ENCODE data around the gene ODR4. TPM values are rescaled to one million over a fixed set of nuclear protein-coding genes. Genes with fewer than 3 reads are reported as not detected.

The ODR4 gene
- total RNA-seq, 2 donors from 2014 or later, result 30.1 to 31.6 TPM

GRCh38 chr1:186440584-186440983, 64.9 kb downstream of the ODR4 start:
- Histone ChIP-seq H3K4me1 (replicated peaks) (no peaks in the 10 kb centered on the region), H3K9me3 (no peaks in the 10 kb centered on the region), H3K27me3 (replicated peaks; ENCODE audit: insufficient read depth) (no peaks in the 10 kb centered on the region), H3K4me3 (no peak overlapping the region), H3K27ac (no peak overlapping the region), H3K36me3 (no peaks in the 10 kb centered on the region)
- no peak for TF ChIP-seq CTCF (IDR thresholded peaks at IDR 0.05)
- TF ChIP-seq POLR2A (IDR thresholded peaks at IDR 0.05), result no peak
- TF ChIP-seq POLR2AphosphoS5 (IDR thresholded peaks at IDR 0.05), result no peak
- WGBS, result 29% methylated on average over 3 of the region's 3 CpGs
- intact Hi-C loops (cut with DNase I), result no loop called here
- DNase-seq (ENCODE audit: low spot score), result no peak

GRCh38 chr1:186442651-186443375, 67.2 kb downstream of the ODR4 start:
- Histone ChIP-seq H3K4me1 (replicated peaks) (no peaks in the 10 kb centered on the region), H3K27ac (no peak overlapping the region), H3K9me3 (no peaks in the 10 kb centered on the region), H3K36me3 (no peaks in the 10 kb centered on the region), H3K4me3 (no peak overlapping the region), H3K27me3 (replicated peaks; ENCODE audit: insufficient read depth) (no peaks in the 10 kb centered on the region)
- DNase-seq (ENCODE audit: low spot score), result no peak
- intact Hi-C loops (cut with DNase I), result no loop called here
- TF ChIP-seq POLR2AphosphoS5 (IDR thresholded peaks at IDR 0.05) (no peak), POLR2A (IDR thresholded peaks at IDR 0.05) (no peak), CTCF (IDR thresholded peaks at IDR 0.05) (no peak)
- 3% methylated on average over 1 of the region's 1 CpG for WGBS

- WGBS, result 94% methylated on average over 2 of the region's 2 CpGs
Measured at GRCh38 chr1:186443638-186444037, 68.0 kb downstream of the ODR4 start.

GRCh38 chr1:186446152-186446551, 70.5 kb downstream of the ODR4 start:
- TF ChIP-seq POLR2A (IDR thresholded peaks at IDR 0.05) (no peak), POLR2AphosphoS5 (IDR thresholded peaks at IDR 0.05) (no peak), CTCF (IDR thresholded peaks at IDR 0.05) (no peak)
- H3K27ac ChIP-seq, result no peak overlapping the region
- H3K4me1 ChIP-seq (replicated peaks), result no peaks in the 10 kb centered on the region
- DNase-seq (ENCODE audit: low spot score), result no peak
- 78% methylated on average over 4 of the region's 4 CpGs for WGBS
- no peak overlapping the region for H3K4me3 ChIP-seq
- H3K36me3 ChIP-seq, result no peaks in the 10 kb centered on the region
- intact Hi-C loops (cut with DNase I), result no loop called here
- H3K27me3 ChIP-seq (replicated peaks; ENCODE audit: insufficient read depth), result no peaks in the 10 kb centered on the region
- no peaks in the 10 kb centered on the region for H3K9me3 ChIP-seq

More at GRCh38 chr1:186443638-186444037, 68.0 kb downstream of the ODR4 start:
- Histone ChIP-seq H3K36me3 (no peaks in the 10 kb centered on the region), H3K9me3 (no peaks in the 10 kb centered on the region), H3K4me1 (replicated peaks) (no peaks in the 10 kb centered on the region), H3K4me3 (no peak overlapping the region), H3K27ac (no peak overlapping the region), H3K27me3 (replicated peaks; ENCODE audit: insufficient read depth) (no peaks in the 10 kb centered on the region)
- no peak for DNase-seq (ENCODE audit: low spot score)
- TF ChIP-seq CTCF (IDR thresholded peaks at IDR 0.05) (no peak), POLR2AphosphoS5 (IDR thresholded peaks at IDR 0.05) (no peak), POLR2A (IDR thresholded peaks at IDR 0.05) (no peak)
- intact Hi-C loops (cut with DNase I), result no loop called here

- 58% methylated on average over 3 of the region's 3 CpGs for WGBS
- intact Hi-C loops (cut with DNase I), result no loop called here
Measured at GRCh38 chr1:186454981-186455380, 79.3 kb downstream of the ODR4 start.

More at GRCh38 chr1:186454981-186455380, 79.3 kb downstream of the ODR4 start:
- H3K4me3 ChIP-seq, result no peak overlapping the region
- H3K36me3 ChIP-seq, result no peaks in the 10 kb centered on the region
- H3K4me1 ChIP-seq (replicated peaks), result no peaks in the 10 kb centered on the region
- H3K9me3 ChIP-seq, result no peaks in the 10 kb centered on the region
- no peak for DNase-seq (ENCODE audit: low spot score)
- no peak overlapping the region for H3K27ac ChIP-seq
- no peaks in the 10 kb centered on the region for H3K27me3 ChIP-seq (replicated peaks; ENCODE audit: insufficient read depth)
- TF ChIP-seq POLR2AphosphoS5 (IDR thresholded peaks at IDR 0.05) (no peak), POLR2A (IDR thresholded peaks at IDR 0.05) (no peak), CTCF (IDR thresholded peaks at IDR 0.05) (no peak)
